GM19035 (cell line): ENCODE data around the gene NEIL3.
"Not testable (repeated sequence)": the region's sequence is repeated elsewhere in the genome, so short reads cannot be mapped to it uniquely, and the experiment has no call there.

Experiments used
- ATAC-seq: cut with Tn5 transposase; IDR thresholded peaks from one replicate; pipeline ENCODE4 v1.9.1; 2021; ENCODE audit not compliant: unreplicated experiment

NEIL3 gene

GRCh38 chr4:177297785-177298391, 11.8 kb upstream of the NEIL3 start:
- ATAC-seq: no peak

- ATAC-seq: no peak
Observed at GRCh38 chr4:177301126-177301639, 8.5 kb upstream of the NEIL3 start.

- ATAC-seq: no peak
Observed at GRCh38 chr4:177302371-177303100, 7.1 kb upstream of the NEIL3 start.

GRCh38 chr4:177304094-177304493, 5.6 kb upstream of the NEIL3 start:
- ATAC-seq: no peak

- not testable (repeated sequence) for ATAC-seq
Observed at GRCh38 chr4:177304864-177305263, 4.8 kb upstream of the NEIL3 start.

GRCh38 chr4:177308125-177308524, 1.5 kb upstream of the NEIL3 start:
- ATAC-seq: no peak

- ATAC-seq: no peak
Observed at GRCh38 chr4:177308847-177309521, 690 bp upstream of the NEIL3 start.

GRCh38 chr4:177311589-177311988, 1.9 kb downstream of the NEIL3 start:
- no peak for ATAC-seq

GRCh38 chr4:177313263-177313662, 3.6 kb downstream of the NEIL3 start:
- ATAC-seq: no peak

- no peak for ATAC-seq
Observed at GRCh38 chr4:177315767-177316464, 6.2 kb downstream of the NEIL3 start.

GRCh38 chr4:177320721-177321120, 11.0 kb downstream of the NEIL3 start:
- ATAC-seq: no peak

- no peak for ATAC-seq
Observed at GRCh38 chr4:177321647-177322046, 12.0 kb downstream of the NEIL3 start.

- no peak for ATAC-seq
Observed at GRCh38 chr4:177322266-177322665, 12.6 kb downstream of the NEIL3 start.

- no peak for ATAC-seq
Observed at GRCh38 chr4:177322881-177323280, 13.2 kb downstream of the NEIL3 start.

- ATAC-seq: no peak
Observed at GRCh38 chr4:177323416-177323815, 13.7 kb downstream of the NEIL3 start.

GRCh38 chr4:177332119-177332518, 22.4 kb downstream of the NEIL3 start:
- no peak for ATAC-seq

- peak; percentile 98 for ATAC-seq
Observed at GRCh38 chr4:177339477-177340374, 30.1 kb downstream of the NEIL3 start.

GRCh38 chr4:177348348-177348747, 38.7 kb downstream of the NEIL3 start:
- no peak for ATAC-seq

- no peak for ATAC-seq
Observed at GRCh38 chr4:177349191-177349590, 39.5 kb downstream of the NEIL3 start.

GRCh38 chr4:177351622-177352244, 42.1 kb downstream of the NEIL3 start:
- no peak for ATAC-seq
